GM19351 (cell line): ENCODE results near the gene SPDYE1.

Experiments used
- ATAC-seq: cut with Tn5 transposase; IDR thresholded peaks from one replicate; pipeline ENCODE4 v1.9.1; 2021; ENCODE audit warnings: mild to moderate bottlenecking, moderate library complexity; ENCODE audit not compliant: unreplicated experiment

Gene SPDYE1

DNA sequence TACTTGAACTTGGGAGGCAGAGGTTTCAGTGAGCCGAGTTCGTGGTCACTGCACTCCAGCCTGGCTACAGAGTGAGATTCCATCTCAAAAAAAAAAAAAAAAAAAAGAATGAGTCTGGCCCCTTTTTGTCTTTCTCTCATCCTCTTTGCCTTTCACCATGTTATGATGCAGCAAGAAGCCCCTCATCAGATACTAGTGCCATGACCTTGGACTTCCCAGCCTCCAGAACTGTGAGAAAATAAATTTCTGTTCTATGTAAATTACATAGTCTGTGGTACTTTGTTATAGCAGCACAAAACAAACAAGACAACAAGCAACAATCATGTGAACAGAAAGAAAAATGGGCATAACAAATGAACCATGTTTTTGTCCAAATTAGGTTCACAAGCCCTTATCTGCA is 44.5 kb downstream of the SPDYE1 start:
- ATAC-seq = no peak

DNA sequence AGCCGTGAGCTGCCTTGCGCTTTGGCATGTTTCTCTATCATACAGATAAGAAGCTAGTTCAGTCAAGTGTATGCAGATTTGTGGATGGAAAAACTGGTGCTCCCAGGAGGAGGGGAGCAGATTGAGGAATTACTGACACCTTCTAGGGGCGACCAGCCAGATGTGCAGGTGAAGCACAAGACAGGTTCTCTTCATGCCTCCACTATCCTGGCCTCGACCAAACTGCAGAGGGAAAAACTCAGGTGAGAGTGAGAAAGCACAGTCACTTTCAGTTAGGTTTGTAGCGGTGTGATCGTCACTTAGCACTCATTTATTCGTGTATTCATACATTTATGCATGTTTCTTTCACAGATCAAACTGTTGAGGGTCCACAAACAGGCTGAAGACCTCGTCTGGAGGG is 46.2 kb downstream of the SPDYE1 start:
- ATAC-seq = no peak

DNA sequence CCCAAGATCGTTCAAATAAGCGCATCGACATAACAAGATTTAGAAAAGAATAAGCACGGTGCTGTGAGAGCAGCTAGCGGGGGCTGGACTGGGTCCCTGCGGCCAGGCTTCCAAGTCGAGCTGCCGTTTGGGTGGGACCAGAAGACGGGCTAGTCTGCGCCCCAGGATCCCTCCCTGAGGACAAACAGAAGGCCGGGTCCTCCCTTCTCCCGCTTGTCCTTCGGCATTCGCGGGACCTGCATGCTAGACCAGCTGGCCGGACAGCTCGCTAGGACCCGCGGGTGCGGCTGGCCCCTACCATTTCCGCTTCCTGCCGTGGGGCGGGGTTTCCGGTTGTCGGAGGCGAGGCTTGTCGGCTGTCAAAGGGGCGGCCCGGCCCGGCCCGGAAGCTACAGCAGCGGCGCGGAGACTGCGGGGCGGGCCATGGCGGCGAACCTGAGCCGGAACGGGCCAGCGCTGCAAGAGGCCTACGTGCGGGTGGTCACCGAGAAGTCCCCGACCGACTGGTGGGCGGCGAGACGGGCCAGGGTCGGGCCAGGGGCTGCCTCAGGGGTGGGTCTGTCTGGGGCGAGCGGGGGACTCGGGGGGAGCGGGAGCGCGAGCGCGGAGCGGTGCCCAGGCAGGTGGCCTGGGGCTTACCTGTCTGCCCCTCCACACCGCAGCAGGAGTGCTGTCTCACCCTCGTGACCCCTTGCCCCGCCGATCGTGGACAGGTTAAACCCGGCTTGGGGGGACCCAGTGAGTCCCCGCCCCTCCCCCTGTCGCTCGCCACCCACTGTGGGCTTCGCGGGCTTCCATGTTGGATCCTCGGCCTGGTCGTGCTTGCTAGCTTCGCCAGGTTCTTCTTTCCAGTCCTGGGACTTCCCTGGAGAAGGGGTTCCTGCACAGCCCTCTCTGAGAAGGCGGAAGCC is 46.9 kb downstream of the SPDYE1 start, which contains the start of gene DBNL:
TSS of gene DBNL (plus strand) at position 388 of the 911 bp plus-strand sequence. CDS start at position 424, 36 bp downstream.
- peak; percentile 70 for ATAC-seq

- no peak for ATAC-seq
These were observed 47.7 kb downstream of the SPDYE1 start for GRCh38 chr7:44045226-44046014.

DNA sequence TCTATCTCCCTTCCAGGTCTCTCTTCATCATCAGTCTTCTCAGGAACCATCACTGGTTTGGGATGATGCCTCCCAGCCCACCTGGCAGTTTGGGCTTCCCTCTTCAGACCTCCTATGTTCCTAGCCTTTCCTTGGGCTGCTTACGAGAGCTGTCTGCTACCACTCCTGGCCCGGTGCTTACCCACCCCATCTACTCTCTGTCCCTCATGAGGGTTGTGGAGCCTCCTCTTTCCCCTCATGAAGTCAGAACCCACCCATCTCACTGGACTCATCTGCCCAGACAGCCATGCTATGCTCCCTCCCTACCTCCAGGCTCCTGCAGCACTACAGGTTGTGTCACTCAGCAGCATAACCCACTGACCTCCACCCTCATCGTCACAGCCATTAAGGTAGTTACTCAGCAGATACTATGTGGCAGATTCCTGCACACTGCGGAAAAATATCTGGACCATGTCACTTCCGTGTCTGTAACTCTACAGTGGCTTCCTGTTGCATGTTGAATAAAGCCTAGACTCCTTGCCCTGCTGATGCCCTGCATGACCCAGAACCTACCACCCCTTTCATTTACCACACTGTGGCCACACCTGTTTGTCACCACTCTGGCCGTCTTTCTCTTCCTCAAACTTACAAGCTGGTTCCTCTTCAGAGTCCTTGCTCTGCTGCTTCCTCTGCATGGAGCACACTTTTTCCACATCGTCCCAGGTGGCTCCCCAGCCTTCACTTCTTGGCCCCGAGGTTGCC is 48.8 kb downstream of the SPDYE1 start:
- peak; percentile 47 for ATAC-seq

DNA sequence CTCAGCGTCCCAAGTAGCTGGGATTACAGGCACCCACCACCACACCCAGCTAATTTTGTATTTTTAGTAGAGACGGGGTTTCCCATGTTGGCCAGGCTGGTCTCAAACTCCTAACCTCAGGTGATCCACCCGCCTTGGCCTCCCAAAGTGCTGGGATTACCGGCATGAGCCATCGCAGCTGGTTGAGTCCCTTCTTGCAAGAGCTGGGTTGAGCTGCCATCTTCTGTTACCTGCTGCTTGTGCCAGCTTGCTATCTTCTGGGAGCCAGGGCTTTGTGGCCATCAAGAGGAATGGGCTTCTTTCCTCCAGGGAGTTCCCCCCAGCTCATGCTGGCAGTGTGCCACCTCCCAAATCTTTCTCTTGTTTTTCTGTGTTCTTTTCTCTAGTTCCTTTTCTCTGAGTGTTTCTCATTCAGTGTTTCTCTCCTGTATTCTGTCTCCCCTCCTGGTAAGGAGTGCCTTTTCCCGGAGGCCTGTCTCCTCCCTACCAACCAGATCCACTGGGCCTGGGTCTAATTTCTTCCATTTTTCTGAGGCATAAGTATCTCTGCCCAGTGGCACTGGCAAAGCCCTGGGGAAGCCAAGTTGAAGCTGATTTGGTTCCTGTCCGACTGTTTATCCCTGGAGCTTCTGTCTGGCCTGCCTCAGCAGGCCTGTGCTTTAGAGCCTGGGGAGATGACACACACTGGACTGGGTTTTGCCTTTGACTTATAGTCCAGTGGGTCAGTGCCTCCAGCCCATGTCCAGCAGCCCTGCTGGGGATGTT is 50.5 kb downstream of the SPDYE1 start:
- ATAC-seq = no peak

DNA sequence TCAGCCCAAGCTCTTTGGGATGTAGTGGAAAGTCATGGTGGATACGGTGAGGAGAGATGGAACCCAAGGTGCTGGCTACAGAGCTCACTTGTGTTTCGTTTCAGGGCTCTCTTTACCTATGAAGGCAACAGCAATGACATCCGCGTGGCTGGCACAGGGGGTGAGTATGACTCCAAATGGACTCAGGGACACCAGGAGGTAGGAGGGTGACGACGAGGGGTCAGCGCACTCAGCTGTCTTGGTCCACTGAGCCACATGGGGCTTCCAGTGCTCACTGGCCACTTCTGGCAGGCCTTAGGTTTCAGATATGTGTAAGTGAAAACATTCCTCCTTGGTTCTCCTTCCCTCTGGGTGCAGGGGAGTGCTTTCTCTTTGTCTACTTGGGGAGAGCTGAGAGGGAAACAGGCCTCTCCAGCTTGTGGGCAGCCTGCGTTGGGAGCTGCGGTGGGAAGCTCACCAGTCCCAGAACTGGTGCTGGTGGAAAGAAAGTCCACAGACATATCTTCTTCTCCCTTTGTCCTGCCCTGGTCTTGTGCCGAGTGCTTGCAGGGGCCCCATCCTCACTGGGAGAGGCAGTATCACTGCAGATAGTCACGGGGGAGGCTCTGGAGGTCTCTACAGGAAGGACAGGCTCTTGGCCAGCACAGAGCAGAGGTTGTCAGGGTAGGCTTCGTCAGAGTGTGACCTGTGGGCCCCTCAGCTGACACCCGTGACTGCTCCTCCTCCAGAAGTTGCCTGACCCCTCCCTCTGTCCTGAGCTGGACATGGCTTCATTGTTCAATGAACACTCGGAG is 52.6 kb downstream of the SPDYE1 start:
- no peak for ATAC-seq

DNA sequence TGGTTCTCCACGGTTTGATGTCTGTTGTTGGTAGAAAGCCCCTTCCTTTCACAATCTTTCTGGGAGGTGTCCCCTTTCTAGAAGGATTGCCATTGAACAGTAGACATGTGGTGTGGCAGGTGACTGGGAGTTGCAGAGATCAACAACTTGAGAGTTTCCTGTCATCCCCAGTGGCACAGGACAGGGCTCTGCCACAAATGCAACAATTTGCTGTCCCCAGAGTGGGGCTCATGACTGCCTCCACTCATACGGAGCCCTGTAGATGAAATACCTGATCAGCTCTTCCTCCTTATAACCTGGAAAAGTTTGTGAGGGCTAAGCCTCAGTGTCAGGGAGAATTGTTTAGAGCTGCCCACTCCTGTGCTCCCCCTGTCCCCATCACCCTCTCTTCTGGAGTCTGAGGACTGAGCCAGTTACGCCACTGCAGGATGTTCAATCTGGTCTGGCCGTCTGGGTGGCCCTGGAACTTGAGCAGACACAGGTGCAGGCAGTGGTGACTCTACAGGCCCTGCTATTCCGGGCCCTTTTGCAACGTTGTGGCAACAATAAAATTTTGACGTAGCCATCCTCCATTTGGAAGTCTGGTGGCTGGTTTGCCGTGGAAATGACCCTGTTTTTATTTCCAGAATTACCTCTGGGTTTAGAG is 53.3 kb downstream of the SPDYE1 start:
- no peak for ATAC-seq

DNA sequence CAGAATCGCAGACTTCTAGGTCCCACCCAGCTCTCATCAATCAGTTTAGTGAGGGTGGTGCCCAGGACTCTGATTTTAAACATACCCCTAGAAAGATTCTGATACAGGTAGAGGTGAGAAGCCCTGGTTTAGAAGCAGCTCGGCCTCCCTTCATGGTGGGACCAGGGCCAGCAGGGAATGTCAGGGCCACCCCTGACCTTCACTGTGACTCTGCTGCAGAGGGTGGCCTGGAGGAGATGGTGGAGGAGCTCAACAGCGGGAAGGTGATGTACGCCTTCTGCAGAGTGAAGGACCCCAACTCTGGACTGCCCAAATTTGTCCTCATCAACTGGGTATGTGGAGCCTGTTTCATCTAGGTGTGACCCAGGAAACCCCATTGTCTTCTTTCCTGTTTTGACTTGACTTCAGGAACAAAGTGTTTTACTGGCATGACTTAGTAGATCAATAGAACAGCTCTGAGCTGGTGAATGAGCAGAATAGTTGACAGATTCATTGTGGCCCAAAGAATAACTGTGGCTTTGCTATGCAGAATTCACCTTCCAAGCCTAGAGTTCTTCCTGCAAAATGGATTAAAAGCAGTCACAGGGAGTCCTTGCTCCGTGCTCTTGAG is 54.0 kb downstream of the SPDYE1 start:
- ATAC-seq = no peak

DNA sequence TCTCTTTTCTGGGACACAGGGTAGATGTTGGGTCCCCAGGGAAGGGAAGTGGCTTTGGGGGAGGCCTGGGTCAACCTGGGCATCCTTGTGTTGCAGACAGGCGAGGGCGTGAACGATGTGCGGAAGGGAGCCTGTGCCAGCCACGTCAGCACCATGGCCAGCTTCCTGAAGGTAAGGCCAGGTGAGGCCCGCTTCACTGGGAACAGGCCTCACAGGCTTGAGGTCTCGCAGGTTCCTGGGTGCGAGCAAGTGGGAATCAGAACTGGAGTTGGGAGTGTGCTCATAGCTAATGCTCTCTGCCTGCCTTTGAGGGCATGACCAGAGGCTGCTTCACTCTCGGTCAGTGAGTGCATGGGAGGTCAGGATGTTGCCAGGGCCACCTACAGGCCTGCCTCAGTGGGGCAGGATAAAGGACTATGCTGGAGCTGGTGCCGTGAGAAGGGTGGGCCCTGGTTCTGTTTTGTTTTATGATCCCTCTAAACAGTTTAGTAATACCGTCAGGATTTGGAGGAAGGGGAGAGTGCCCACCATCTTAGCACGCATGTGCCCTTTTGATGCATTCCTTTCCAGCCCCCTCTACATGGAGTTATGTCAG is 55.2 kb downstream of the SPDYE1 start:
- ATAC-seq = no peak

- ATAC-seq = no peak
These were observed 59.0 kb downstream of the SPDYE1 start for GRCh38 chr7:44056681-44057080.

- ATAC-seq = no peak
These were observed 59.6 kb downstream of the SPDYE1 start for GRCh38 chr7:44057181-44057848.

DNA sequence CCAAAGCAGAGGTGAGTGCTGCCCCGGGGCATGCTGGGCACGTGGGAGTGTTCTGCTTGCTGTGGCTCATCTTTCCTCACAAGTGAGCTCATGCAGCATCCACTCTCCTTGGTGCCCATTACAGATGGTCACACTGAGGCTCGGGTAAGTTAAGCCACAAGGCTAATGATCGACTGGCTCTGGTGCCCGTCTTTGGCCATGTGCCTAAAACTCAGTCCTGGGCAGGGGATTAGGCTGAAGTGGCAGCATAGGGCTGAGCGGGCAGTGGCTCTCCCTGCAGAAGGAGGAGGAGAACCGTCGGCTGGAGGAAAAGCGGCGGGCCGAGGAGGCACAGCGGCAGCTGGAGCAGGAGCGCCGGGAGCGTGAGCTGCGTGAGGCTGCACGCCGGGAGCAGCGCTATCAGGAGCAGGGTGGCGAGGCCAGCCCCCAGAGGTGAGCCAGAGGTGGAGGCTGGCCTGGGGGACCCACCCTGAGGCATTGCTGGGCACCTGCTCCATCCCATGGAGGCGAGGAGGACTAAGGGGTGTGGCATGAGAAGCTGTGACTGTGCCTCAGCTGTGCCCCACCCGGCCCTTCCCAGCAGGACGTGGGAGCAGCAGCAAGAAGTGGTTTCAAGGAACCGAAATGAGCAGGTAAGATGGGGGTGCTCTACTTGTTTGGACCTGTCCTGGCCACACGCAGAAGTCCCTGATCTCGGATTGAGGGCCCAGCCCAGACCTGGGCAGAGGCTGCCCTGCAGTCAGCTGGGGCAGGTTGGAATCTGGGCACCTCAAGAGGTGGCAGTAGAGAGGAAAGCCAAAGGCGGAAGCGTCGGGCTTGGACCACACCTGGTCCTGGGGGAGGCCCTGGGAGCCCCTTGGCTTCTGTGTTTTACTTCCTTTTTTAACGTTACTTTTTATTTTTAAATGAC is 60.4 kb downstream of the SPDYE1 start:
- no peak for ATAC-seq

GRCh38 chr7:44058759-44059218 is 61.1 kb downstream of the SPDYE1 start:
- no peak for ATAC-seq

- peak; percentile 89 for ATAC-seq
These were observed 61.8 kb downstream of the SPDYE1 start for GRCh38 chr7:44059219-44060090.
